GM10847 (cell line): ENCODE data around the gene TTN.

ENCODE experiments used
- POLR2A ChIP-seq: IDR thresholded peaks from 2 replicates; pipeline ENCODE4 v1.6.1; 2011; ENCODE audit not compliant: insufficient read length; ENCODE audit errors: extremely low read depth

Gene TTN

GRCh38 chr2:178825183-178825582 is 18.0 kb upstream of the TTN start:
- TF ChIP-seq POLR2A = no peak

GRCh38 chr2:178824181-178824580 is 17.0 kb upstream of the TTN start:
- TF ChIP-seq POLR2A = no peak

DNA sequence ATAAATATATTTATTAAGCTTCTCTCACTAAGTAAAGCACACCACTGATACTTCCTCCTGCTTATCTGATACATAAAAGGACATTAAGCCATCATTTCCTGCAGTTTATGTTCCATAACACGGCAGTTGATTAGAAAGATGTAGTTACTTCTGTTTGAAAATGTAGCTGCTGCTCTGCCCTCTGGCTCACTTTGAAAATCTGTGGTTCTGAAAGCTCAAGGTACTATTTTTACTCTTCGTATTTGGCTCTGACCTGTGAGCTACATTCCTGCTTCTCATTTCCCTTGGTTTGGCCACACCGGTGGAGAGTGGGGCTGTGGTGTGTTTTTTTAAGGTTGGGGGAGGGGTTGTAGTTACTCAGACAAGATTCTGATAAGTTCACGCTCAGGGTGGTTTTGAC is 12.8 kb upstream of the TTN start:
- no peak for TF ChIP-seq POLR2A

GRCh38 chr2:178819147-178819875 is 12.1 kb upstream of the TTN start:
- no peak for TF ChIP-seq POLR2A

- no peak for TF ChIP-seq POLR2A
These were observed 4.7 kb upstream of the TTN start for GRCh38 chr2:178811901-178812300.

- TF ChIP-seq POLR2A = no peak
These were observed 3.8 kb upstream of the TTN start for GRCh38 chr2:178811045-178811444.

- TF ChIP-seq POLR2A = no peak
These were observed 3.2 kb upstream of the TTN start for GRCh38 chr2:178810422-178810821.

DNA sequence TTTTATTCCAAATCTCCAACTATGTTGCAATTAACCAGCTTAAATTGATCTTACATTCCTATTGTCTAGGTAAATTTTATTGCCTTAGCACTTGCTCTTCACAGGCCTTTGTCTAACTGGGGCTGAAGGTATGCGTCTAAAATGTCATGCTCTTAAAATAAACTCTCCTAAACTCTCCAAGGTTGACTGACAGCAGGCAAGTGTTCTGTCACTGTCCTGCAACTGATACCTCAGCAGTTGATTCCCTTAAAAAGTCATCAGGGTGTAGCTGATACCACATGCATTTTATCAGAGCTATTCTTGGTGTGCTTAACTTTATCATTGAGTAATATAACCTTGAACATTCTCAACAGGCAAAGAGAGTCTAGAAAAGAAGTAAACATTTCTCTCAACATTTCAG is 680 bp downstream of the TTN start:
- no peak for TF ChIP-seq POLR2A

DNA sequence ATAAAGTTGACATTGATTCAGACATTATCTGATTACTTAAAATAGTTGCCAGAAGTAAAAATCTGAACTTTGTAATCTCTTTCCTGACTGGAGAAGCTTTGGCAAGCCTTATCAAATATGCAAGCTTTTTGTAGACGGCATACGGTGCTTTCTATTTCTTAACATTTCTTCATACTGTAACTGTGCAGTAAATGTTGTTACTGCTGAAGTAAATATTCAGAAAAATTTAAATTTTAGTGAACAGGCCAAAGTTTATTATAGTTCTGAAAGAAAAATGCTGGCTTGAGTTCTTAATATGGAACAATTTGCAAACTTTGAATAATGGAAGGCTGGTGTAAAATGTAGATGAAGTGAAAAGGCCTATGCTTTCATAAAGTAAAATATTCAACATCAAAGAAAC is 1.8 kb downstream of the TTN start:
- no peak for TF ChIP-seq POLR2A

DNA sequence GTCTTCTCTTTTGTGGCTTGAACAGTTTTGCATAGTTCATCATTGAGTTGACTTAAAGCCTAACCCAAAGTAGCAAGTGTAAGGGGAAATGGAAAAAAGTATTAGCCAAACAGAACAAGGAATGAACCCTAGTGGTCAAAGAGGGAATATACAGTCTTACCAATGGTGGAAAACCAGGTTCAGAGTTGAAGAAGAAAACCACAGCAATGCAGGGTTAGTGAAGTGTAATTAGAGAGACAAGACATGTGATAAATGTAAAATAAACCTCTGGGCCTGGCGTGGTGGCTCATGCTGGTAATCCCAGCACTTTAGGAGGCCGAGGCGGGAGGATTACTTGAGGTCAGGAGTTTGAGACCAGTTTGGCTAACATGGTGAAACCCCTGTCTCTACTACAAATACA is 2.4 kb downstream of the TTN start:
- TF ChIP-seq POLR2A = no peak

- no peak for TF ChIP-seq POLR2A
These were observed 6.7 kb downstream of the TTN start for GRCh38 chr2:178800510-178800909.

DNA sequence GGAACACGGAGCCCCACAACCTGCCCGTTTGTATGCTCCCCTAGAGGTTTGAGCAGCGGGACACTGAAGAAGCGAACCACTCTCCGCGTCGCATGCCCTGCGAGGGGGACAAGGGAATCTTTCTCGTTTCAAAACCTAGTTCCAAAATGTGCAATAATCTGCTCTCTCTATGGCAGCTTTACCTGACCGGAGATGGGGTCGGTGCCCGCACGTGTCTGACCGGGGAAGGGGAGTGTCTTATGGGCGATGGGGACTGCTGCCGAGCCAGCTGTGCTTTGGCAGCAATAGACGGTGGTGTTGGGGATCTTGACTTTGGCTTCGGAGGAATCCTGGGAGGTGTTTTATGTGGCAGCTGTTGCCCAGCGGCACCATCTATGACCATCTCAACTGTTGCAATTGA is 7.9 kb downstream of the TTN start:
- no peak for TF ChIP-seq POLR2A

- no peak for TF ChIP-seq POLR2A
These were observed 11.0 kb downstream of the TTN start for GRCh38 chr2:178796079-178796677.

DNA sequence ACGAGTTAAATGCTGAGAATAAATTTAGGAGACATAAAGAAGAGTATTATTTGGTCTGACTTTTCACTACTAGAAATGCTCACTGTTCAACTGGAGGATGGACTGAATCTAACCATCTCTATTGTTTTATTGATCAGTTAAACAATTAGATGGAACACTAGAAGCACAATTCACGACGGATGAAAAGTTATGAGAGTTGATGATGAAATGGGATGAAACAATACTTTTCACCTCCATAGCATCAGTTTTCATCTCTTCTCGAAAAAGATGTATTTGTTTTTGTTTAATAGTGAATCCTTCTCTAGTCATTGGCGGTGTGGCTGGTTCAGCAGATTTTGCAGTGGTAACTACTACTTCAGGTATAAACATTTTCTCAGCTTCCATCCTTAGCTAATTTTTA is 19.3 kb downstream of the TTN start:
- no peak for TF ChIP-seq POLR2A

GRCh38 chr2:178787155-178787554 is 20.1 kb downstream of the TTN start:
- no peak for TF ChIP-seq POLR2A

GRCh38 chr2:178783889-178784288 is 23.3 kb downstream of the TTN start:
- no peak for TF ChIP-seq POLR2A

DNA sequence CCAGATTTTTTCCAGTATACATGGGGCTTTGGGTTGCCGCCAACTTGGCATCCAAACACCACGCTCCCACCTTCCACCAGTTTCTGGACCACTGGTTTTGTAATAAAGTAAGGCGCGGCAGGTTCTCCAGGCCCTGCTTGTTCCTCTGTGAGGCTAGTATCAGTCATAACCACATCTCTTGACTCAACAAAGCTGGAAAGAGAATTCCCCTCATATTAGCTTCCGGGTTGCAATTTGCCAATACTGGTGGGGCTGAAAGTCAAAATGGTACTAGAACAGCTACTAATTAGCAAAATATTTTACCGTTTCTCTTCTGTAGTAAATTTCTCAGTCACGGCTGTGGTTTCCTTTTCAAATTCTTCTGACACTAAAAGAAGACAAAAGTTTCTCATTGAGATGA is 25.0 kb downstream of the TTN start:
- TF ChIP-seq POLR2A = no peak

DNA sequence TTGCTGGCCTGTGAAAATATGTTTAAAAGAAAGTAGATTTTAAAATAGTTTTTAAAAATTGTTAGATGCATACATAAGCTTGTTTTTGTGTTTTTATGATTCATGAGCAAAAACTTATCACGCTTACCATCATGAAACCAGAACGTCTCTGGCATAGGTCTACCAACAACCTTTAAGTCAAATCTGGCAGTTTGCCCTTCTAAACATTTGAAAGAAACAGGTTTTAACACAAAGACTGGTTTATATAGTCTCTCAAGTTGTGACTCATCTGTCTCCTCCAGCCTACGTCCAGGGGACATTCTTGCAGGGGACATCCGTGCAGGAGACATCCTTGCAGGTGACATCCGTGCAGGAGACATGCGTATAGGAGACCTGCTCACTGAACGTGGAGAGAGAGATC is 29.6 kb downstream of the TTN start:
- TF ChIP-seq POLR2A = no peak

- no peak for TF ChIP-seq POLR2A
These were observed 30.5 kb downstream of the TTN start for GRCh38 chr2:178776751-178777150.
